GM21576 (cell line): Measurements from ENCODE around the gene FHIP1B.

Source experiments
- ATAC-seq: cut with Tn5 transposase; IDR thresholded peaks from one replicate; pipeline ENCODE4 v1.9.1; 2021; ENCODE audit warnings: mild to moderate bottlenecking, moderate library complexity; ENCODE audit not compliant: unreplicated experiment

The FHIP1B gene

DNA sequence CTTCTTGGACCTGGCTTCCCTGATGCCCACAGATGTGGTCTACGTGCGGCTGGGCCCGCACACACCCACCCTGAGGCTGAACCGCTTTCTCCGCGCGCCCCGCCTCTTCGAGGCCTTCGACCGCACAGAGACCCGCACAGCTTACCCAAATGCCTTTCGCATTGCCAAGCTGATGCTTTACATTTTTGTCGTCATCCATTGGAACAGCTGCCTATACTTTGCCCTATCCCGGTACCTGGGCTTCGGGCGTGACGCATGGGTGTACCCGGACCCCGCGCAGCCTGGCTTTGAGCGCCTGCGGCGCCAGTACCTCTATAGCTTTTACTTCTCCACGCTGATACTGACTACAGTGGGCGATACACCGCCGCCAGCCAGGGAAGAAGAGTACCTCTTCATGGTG is 5.7 kb upstream of the FHIP1B start:
- ATAC-seq = no peak

DNA sequence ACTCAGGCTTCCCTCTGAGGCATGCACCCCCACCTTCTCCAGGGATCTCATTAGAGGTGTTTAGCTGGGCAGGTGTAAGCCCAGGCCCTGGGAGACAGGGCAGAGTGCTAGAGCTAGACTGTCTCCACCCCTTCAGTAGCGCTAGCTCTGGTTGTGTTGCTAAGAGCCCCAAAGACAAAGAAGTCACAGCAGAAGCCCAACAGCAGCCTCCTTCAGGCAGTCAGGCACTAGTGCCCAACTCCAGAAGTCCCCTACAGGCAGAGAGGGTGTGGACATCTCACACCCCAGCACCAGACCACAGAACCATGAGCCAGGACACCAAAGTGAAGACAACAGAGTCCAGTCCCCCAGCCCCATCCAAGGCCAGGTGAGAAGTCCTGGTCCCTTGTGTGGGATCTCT is 4.5 kb upstream of the FHIP1B start, which contains the start of gene CNGA4:
Gene CNGA4 (plus strand): TSS at position 188 of the 400 bp plus-strand sequence. CDS start 118 bp downstream, at position 306.
- no peak for ATAC-seq

DNA sequence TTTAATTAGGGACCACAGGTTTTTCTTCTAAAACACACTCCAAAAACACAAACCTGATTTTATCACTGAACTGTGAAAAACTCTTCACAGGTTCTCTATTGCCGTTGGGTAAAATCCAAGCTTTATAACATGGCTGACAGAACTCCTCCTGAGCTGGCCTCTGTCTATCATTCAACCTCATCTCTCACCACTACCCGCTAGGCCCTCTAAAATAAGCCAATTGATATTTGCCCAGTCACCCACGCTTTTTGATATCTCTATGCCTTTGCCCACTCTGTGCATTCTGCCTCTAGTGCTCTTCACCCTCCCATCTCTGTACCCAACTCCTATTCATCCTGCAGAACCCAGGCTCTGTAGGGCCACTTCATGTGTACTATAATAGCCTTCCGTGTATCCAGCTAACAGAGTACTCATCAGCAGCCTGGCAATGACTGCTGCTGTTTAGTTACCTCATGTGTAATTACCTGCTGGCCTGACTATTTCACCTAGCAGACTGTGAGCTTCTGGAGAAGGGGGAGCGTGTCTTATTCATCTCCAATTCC is 3.4 kb upstream of the FHIP1B start:
- no peak for ATAC-seq

DNA sequence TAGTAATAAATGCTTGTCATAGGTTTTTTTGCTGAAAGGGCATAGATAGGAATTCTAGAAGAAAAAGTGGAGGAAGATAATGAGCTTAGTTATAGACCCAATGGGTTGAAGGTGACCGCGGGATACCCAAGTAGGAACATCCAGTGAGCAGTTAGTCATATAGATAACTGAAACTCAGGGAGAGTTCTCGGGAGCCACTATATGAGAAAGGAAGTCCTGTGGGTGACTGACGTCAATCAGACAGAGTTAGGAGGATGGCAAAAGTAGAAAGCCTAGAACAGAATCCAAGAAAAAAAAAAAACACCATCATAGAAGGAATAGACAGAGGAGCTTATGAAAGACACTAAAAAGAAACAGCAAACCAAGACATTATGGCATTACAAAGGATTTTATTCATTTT is 2.8 kb upstream of the FHIP1B start:
- ATAC-seq = no peak

DNA sequence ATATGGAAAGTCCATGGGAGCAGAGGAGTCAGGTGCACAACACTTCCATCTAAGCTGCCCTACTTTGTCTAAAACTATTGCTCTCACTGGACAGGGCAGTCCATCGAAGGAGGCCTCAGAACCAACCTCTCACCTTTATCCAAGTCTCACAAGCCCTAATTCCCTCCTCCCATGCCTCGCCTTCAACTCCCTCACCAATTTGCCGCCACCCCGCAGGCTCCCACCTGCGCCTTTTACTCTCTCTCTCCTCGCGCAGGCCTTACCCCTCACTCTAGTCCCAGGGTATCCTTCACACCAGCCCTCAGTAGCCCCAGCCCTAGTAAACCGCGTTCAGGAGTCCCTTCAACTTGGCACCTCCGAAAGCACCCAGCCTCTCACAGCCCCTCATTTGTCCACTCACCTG is 451 bp downstream of the FHIP1B start:
- ATAC-seq = no peak

DNA sequence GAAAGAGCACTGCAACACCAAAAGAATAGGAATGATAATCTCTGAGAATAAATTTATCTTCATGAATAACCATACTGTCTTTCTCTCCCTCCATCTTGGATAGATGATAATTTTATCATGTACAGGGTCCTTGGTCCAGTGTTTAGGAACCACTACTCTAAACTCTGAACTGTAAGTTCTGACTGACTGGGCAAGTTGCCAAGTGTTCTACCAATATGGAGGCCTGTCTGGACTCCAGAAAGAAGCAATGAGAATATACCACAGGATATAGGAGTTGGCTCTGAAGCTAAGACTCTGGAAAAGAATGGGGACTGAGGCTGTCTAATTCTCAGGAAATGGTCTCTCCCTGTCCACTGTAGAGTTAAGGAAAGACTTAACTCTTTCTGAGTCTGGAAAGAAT is 1.5 kb downstream of the FHIP1B start:
- ATAC-seq = no peak

DNA sequence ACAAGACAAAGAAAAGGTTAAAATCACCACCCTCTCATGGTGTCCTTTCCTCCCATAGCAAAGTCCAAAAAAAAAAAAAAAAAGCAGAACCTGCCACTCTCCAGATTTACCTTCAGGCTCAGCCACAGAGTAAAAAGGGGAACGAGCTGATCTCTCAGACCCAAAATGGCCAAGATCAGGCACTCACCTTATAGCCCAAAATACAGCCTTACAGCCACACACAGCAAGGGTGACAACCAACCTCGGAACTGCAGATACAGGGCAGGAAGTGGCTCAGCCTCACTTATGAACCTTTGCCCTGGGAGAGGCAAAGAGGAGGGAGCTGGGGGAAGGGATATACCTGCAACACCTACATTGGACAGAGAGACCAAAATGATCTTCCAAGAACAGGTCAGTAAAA is 4.5 kb downstream of the FHIP1B start:
- no peak for ATAC-seq

DNA sequence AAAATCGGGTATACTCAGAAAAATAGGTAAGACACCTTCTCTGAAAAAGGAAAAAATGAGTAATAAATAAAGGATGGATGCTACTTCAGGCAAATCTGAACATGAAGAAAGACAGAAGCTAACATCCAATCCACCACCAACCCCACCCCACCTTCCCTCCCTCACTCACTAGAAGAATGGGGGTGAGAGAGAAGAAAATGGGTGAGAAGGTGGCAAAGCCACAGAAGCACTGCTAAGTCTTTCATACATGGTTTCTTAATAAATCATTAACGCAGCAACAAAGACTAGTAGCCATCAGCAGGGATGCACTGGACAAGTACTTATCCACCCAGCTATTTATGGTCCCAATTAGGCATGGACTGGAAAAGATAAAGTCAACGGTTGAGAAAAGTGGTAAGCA is 5.9 kb downstream of the FHIP1B start:
- ATAC-seq = no peak

DNA sequence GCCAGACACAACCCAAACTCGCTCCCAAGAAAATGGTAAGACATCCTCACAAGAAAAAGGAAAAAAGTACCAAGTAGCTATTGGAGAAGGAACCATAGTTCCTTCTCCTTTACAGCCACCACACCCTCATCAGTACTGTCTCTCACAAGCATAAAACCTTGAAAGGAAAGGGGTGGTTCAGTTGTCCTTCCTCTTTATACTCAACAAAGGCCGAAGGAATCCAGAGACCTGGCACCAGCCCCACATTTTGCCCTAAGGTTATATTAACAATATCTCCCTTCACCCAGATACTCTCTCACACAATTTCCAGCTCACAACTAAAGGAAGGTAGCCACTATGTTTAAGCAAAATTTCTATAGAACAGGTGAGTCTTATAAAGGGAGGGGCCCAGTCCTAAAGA is 8.5 kb downstream of the FHIP1B start:
- ATAC-seq = no peak

DNA sequence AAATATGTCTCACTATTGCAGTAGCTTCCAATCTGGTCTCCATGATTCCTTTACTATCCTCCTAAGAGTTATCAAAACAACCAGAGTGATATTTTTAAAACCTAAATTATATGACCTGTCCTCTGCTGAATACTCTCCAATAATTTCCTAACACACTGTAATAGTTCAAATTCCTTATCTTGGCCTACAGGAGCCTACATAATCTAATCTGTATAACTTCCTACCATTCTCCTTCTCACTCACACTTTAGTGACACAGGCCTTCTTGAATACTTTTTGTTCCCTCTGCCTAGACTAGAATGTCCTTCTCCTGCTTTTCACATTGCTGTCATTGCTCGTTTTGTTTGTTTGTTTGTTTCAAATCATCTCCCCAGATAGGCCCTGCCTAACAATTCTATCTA is 9.4 kb downstream of the FHIP1B start:
- ATAC-seq = no peak

DNA sequence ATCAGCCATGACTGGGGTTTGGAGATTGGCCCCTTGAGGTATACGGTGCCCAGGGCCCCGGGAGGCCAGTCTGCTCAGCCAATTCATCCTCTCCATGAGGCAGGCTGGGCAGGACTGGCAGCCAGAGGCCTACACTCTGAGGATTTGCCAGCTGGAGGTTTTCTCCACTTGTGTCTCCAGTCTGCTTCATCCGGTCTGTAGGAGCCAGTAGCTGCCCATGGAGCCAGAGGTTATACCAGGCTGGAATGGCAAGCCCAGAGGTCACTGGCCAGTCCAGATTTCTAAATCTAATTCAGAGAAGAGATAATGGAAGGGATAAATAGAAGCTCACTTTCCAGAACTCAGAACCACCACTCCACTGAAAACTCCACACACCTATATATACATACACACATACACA is 10.0 kb downstream of the FHIP1B start:
- ATAC-seq = no peak

DNA sequence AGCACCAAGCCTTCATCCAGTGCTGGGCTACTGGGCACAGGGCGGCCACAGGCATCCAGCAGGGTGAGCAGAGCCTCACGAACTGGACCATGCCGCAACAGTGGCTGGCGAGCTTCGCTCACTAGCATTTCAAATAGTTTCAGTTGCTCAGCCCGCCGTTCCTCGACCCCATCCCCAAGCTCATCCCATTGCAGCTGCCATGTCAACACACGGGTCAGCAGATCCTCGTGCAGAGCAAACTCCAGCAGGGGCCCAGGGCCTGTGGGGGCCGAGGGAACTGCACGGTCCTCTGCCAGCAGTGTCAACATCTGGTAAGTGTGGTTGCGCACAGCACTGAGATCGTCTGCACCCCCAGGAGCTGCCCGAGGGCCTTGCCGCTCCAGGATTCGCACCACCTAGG is 10.6 kb downstream of the FHIP1B start:
- ATAC-seq = no peak

DNA sequence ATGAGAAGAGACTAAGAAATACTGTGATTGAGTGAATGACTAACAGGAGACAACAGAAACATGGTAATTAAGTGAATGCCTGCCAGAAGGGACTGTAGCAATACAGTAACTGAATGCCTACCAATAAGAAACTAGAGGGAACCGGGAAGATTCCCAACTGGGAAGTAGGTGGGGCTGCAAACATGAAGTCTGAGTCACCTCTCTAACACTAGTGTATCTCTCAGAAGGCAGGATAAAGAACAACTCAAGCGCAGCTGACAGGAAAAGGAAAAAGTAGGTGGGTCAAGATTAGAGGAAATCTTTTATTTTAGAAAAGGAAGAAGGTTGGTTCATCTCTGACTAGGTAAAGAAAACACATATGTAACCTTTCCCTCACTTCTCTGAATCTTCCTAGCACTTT is 15.1 kb downstream of the FHIP1B start:
- ATAC-seq = no peak

DNA sequence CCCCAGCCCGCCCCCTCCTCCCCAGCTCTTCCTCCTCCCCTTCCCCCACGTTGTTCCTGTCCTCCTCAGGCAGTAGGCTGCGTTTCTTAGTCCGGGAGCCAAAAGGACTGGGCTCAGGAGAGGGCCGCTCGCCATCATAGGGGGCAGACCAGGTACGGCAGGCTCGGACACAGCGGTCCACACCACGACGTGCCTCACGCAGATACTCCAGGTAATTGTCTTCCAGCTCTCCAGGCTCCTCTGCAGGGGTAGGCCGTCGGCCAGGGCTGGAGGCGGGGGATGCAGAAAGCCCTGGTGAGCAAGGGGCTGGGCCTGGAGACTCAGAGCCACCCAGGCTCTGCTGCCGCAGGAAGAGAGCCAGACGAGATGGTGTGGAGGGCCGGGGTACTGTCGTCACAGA is 16.7 kb downstream of the FHIP1B start:
- no peak for ATAC-seq

DNA sequence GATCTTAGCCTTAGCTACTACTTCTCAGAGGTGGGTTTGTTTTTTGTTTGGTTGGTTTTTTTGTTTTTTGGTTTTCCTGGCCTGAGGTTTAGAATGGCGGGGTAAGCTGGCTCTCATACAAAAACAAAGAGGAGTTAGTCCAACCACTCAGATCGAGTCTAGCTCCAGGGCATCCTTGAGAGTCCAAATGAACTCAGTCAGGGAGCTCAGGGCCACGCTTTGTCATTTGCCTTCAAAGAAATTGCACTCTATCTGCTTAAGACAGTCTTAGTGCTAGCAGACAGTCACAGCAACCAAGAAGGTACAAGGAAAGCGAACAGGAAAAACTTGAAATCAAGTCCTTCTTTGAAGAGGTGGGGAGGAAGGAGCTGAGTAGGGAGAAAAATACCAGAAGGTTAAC is 17.9 kb downstream of the FHIP1B start:
- no peak for ATAC-seq

DNA sequence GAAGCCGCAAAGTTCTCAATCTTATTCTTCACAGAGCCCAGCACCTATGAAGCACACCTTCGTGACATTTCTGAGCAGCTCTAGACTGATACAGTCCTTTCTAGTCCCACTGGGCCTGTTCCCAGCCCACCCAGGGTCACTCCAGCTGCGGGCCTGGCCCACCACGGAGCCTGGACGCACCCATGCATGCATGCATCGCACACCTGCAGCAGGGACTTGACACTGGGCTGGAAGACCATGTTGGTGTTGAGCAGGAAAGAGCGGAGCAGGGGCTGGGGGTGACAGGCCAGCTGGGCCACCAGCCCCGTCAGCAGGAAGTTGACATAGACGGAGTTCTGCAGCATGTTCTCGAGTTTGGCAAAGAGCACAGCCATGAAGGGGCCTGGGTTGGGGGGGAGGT is 19.9 kb downstream of the FHIP1B start:
- no peak for ATAC-seq

DNA sequence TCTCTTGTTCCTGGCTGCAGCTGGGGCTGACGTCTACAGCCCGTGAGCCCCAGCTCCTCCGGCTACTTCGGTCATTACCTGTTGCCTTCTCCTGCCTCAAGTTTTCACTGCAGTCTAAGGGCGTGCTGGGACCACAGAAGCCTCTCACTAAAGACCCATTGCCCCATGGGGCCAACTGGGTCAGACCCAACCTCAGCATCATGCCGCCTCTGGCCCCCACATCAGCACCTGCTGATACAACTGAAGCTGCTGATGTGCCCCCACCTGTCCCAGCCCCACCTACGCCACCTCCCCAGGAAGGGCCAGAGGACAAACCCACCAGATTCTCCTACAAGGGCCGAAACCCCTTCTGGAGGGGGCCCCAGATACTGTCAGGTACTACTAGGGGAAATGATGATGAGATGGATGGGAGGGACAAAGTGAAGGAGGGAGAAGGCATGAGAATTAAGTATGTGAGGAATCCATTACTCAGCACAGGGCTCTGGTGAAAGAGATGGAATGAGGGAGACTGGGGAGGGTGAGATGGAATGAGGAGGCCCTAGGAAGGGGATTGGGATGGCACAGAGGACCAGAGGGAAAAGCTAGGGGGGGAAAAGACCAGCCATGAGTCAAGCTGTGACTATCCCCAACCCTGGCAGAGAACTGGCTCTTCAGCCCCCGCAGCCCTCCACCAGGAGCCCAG is 24.0 kb downstream of the FHIP1B start:
- ATAC-seq = no peak

DNA sequence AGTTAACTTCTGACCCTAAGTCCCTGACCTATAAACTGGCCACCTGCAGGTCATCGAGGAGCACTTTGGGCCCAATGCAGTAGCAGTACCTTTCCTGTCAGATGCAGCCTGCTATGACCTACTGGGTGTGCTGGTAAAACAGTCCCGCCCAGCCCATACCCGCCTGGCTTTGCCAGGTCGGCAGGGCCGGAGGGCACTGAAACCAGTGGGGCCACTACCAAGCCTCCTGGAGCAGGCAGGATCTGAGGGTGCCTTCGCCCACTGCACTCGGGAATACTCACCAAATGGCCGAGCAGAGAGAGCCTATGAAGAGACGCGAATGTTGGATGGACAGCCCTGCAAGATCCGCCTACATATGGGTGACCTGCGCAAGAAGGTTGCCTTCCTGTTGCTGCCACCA is 24.6 kb downstream of the FHIP1B start:
- ATAC-seq = no peak

DNA sequence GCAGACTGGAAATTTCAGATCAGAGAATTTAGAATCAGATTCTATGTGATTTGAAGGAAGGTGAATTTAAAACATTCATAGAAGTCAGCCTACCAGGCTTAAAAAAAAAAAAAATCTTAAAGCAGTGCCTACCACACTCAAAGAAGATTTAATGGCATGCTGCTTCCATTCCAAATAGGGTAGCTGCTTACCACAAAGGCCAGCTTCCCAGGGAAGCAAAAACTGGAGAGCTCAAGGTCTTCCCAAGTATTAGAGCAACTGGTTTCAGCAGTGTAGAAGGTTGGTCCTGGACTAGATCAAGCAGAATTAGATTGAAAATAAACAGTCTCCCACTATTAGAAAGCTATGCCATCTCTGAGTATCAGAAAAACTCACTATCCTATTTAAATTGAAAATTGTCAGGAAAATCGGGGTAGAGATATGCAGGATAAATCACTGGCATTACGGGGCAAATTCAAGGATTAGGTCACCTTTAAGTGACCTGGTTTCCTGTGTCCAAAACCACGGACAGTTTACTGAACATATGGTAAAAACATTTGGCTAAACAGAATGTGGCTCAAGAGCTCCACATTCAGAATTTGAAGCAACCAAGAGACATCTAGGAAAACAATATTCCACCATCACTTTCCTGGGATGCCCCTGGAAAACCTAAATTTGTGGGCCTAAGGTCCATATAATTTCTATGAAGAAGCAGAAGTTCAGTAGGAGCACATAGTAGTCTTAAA is 27.8 kb downstream of the FHIP1B start:
- no peak for ATAC-seq

DNA sequence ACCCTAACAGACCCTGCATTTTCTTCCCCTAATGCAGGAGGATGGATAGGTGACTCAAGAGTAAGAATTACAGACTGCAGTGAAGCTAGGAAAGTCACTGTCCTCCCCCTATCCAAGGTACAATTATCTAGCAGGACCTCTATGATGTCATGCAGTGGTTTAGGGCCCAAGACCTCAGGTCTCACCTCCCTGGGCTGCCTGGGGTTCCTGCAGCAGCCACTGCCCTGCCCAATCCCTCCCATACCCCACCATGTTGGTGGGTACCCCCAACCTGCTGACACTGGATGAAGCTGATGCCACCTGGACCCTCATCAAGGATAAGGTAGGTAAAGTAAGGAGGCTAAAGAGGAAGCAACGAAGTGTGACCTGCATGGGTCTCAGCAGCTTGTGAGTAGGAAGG is 29.1 kb downstream of the FHIP1B start, which contains the start of gene C11orf42:
Gene C11orf42 (plus strand): TSS at position 192 of the 400 bp plus-strand sequence. CDS start 59 bp downstream, at position 251.
- ATAC-seq = no peak

DNA sequence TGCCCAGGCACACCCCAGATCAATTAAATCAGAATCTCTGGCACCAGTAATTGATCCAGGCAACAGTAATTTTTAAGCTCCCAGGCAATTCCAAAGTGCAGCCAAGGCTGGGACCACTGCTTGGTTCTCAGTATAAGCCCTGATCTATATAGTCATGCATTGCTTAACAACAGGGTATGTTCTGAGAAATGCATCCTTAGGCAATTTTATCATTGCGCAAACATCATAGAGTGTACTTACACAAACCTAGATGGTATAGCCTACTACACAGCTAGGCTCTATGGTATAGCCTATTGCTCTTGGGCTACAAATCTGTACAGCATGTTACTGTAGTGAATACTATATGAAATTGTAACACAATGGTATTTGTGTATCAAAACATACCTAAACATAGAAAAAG is 29.7 kb downstream of the FHIP1B start:
- ATAC-seq = no peak

DNA sequence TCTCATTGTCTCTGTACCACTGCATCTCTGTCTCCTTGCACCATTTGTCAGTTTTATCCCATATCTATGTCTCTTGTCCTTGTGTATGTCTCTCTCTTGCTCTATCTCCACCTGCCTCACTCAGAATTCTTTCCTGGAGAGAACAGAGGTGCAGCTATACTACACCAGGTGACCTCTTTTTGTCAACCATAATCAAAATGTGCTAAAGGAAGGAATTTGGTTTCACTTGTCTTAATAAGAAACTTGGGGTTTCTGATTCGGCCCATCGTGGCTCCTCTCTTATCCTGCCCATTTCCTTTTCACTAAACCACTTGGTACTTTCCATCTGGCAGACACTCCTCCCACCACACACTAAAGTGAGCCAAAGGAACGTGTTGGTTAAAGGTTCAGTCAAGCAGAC is 31.1 kb downstream of the FHIP1B start:
- no peak for ATAC-seq
